Measurements from ENCODE around the gene NXT1. TPM values are rescaled to one million over a fixed set of nuclear protein-coding genes. Genes with fewer than 3 reads are reported as not detected.

Gene NXT1
- total and polyA plus RNA-seq, 2 experiments from 2014 or later = 30.2 to 34.4 TPM

- no peak for TF ChIP-seq ZNF462 (CRISPR knock-in tag; IDR thresholded peaks at IDR 0.05)
- no peak for TF ChIP-seq EZH2 (IDR thresholded peaks at IDR 0.05; ENCODE audit: low read depth, unreplicated experiment)
- TF ChIP-seq STAT1 (IDR thresholded peaks at IDR 0.05; ENCODE audit: unreplicated experiment) = no peak
- TF ChIP-seq EZH2phosphoT487 (IDR thresholded peaks at IDR 0.05; ENCODE audit: unreplicated experiment) = no peak
- TF ChIP-seq ZNF114 (CRISPR knock-in tag; IDR thresholded peaks at IDR 0.05) = no peak
Measured at GRCh38 chr20:23401051-23401450, 50.5 kb downstream of the NXT1 start (continued).

GRCh38 chr20:23403751-23404150, 53.2 kb downstream of the NXT1 start:
- Histone ChIP-seq H3K4me3 (no peak overlapping the region), H3K27ac (ENCODE audit: low read depth) (no peak overlapping the region), H2AFZ (no peak overlapping the region), H3K79me2 (replicated peaks; ENCODE audit: insufficient read depth) (peaks cover 81% of the 10 kb centered on the region), H3K36me3 (ENCODE audit: insufficient read depth) (no peaks in the 10 kb centered on the region), H3F3A (replicated peaks; ENCODE audit: low read depth) (no peaks in the 10 kb centered on the region), H3K9me2 (ENCODE audit: insufficient read depth) (no peaks in the 10 kb centered on the region), H3K27me3 (ENCODE audit: insufficient read depth) (no peaks in the 10 kb centered on the region), H3K4me2 (no peak overlapping the region), H3K4me1 (ENCODE audit: insufficient read depth) (no peaks in the 10 kb centered on the region), H4K20me1 (replicated peaks; ENCODE audit: insufficient read depth) (peaks cover 54% of the 10 kb centered on the region)
- ATAC-seq (no peak), DNase-seq (ENCODE audit: low spot score) (no peak)
- Mint-ChIP-seq H3K9me3 (no peaks in the 10 kb centered on the region), H3K27ac (no peak overlapping the region), H3K27me3 (ENCODE audit: insufficient read depth, low read depth, poor library complexity) (peaks cover 2% of the 10 kb centered on the region), H3K4me3 (no peak overlapping the region), H3K36me3 (ENCODE audit: low read depth) (peaks cover 3% of the 10 kb centered on the region; the same call in 2 of the 3 replicates), H3K4me1 (peaks cover 4% of the 10 kb centered on the region)
- TF ChIP-seq CTCF (conservative IDR thresholded peaks at IDR 0.05; ENCODE audit: low read depth in 2 of 2) = no peak
- TF ChIP-seq REST (IDR thresholded peaks at IDR 0.05; ENCODE audit: unreplicated experiment) = no peak
- TF ChIP-seq EZH2phosphoT487 (IDR thresholded peaks at IDR 0.05; ENCODE audit: unreplicated experiment) = no peak
- no peak for TF ChIP-seq JUNB (IDR thresholded peaks at IDR 0.05; ENCODE audit: unreplicated experiment)
- no peak for TF ChIP-seq ZNF114 (CRISPR knock-in tag; IDR thresholded peaks at IDR 0.05)
- TF ChIP-seq NANOG (IDR thresholded peaks at IDR 0.05; ENCODE audit: borderline replicate concordance) = no peak
- no peak for TF ChIP-seq POLR2AphosphoS5 (IDR thresholded peaks at IDR 0.05; ENCODE audit: low read depth)
- TF ChIP-seq ETS1 (IDR thresholded peaks at IDR 0.05) = no peak
- TF ChIP-seq ZNF331 (CRISPR knock-in tag; IDR thresholded peaks at IDR 0.05; ENCODE audit: low read depth) = no peak

All from GM23338 (cell line).